LNCaP clone FGC (cell line): ENCODE results near the gene MCAM.

Experiments used
- DNase-seq: peaks from one replicate; pipeline ENCODE4 v3.0.0-alpha.2; 2011; ENCODE audit warnings: low read depth
- H3K4me3 ChIP-seq: 2 replicates; pipeline ENCODE4 v1.5.1; 2011; ENCODE audit warnings: mild to moderate bottlenecking, low read depth, low read length, control low read depth
- TF ChIP-seq, protein P1 (sequence below): IDR thresholded peaks from 2 replicates; pipeline ENCODE4 v1.5.1; 2012; ENCODE audit warnings: mild to moderate bottlenecking; ENCODE audit not compliant: control insufficient read depth, insufficient read depth; ENCODE audit errors: extremely low read depth

The MCAM gene, protein sequence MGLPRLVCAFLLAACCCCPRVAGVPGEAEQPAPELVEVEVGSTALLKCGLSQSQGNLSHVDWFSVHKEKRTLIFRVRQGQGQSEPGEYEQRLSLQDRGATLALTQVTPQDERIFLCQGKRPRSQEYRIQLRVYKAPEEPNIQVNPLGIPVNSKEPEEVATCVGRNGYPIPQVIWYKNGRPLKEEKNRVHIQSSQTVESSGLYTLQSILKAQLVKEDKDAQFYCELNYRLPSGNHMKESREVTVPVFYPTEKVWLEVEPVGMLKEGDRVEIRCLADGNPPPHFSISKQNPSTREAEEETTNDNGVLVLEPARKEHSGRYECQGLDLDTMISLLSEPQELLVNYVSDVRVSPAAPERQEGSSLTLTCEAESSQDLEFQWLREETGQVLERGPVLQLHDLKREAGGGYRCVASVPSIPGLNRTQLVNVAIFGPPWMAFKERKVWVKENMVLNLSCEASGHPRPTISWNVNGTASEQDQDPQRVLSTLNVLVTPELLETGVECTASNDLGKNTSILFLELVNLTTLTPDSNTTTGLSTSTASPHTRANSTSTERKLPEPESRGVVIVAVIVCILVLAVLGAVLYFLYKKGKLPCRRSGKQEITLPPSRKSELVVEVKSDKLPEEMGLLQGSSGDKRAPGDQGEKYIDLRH

DNA sequence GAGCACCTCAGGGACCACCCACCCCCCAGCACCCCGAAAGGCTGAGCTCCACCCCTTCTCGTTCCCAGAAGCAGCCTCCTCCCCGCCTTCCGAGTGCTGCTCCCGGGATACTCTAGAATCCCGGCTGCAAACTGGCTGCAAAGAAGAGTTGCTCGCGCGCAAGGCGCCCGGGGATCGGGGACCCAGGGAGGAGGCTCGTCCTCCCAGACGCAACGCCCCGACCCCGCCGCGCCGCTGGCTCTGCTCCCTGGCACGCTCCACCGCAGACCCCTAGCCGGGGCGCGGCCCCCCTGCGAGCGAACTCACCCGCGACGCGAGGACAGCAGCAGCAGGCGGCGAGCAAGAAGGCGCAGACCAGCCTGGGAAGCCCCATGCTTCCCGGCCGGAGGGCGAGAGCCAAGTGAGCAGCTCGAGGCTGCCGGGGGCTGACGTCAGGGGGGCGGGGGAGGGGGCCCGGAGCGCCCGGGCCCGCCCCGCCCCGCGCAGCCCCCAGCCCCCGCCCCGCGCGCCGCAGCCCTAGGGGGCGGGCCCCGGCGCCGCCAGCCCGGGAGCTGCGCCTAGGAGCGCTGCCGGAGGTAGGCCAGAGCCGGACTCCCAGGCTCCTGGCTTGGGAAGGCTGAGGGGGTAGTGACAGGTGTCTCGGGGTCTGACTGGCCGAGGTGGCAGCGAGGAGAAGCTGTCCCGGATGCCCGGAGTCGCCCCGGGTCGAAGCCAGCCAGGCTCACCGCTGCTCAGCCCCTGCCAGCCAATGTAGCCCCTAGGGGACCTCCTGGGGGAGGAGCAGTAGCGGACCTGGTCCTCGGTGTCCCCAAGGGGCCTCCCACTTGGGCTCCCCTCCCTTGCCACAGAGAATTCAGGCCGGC lies at the start of gene MCAM:
TSS of gene MCAM (minus strand) at position 402 of the 863 bp plus-strand sequence. CDS start at position 373, 29 bp downstream.
- TF ChIP-seq, protein P1, sequence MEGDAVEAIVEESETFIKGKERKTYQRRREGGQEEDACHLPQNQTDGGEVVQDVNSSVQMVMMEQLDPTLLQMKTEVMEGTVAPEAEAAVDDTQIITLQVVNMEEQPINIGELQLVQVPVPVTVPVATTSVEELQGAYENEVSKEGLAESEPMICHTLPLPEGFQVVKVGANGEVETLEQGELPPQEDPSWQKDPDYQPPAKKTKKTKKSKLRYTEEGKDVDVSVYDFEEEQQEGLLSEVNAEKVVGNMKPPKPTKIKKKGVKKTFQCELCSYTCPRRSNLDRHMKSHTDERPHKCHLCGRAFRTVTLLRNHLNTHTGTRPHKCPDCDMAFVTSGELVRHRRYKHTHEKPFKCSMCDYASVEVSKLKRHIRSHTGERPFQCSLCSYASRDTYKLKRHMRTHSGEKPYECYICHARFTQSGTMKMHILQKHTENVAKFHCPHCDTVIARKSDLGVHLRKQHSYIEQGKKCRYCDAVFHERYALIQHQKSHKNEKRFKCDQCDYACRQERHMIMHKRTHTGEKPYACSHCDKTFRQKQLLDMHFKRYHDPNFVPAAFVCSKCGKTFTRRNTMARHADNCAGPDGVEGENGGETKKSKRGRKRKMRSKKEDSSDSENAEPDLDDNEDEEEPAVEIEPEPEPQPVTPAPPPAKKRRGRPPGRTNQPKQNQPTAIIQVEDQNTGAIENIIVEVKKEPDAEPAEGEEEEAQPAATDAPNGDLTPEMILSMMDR: no peak

DNA sequence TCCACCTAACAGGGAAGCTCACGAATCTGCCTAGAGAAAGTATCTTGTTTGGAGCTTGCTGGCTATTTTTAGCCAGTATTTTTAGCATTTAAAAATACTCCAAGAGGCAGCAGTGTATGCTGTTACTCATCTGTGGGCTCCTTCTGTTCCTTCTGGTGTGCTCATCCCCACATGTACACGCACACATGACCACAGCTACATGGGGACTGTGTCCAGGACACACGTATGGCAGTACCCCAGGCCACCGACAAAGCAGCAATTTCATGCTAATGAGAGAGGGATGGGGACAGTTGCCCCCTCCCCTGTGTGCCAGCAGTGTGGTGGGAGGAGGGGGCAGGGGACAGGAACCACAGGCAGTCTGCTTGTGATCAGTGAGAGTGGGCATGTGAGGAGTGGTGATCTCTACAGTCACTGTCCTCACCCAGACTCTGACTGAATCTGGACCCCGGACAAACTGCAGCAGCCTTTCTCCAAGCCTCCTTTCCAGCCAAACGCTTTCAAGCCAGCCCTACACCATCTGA lies 48.2 kb upstream of the MCAM start:
- no peak for DNase-seq
- TF ChIP-seq, protein P1: no peak
- H3K4me3 ChIP-seq: no peak overlapping the region

More for the DNA sequence above, at the start of gene MCAM:
- H3K4me3 ChIP-seq: peak within 1 kb of the TSS; percentile 32
- no peak for DNase-seq

- no peak for DNase-seq
- H3K4me3 ChIP-seq: peak overlapping the region; percentile 46
- TF ChIP-seq, protein P1: no peak
Measured at GRCh38 chr11:119363851-119364590, 47.1 kb upstream of the MCAM start.

- H3K4me3 ChIP-seq: peak overlapping the region; percentile 46
- DNase-seq: no peak
- TF ChIP-seq, protein P1: no peak
Measured at GRCh38 chr11:119363081-119363850, 46.3 kb upstream of the MCAM start.

- H3K4me3 ChIP-seq: no peak overlapping the region
- TF ChIP-seq, protein P1: no peak
- no peak for DNase-seq
Measured at GRCh38 chr11:119362741-119363080, 45.8 kb upstream of the MCAM start.
